ENCODE data around the gene ANKIB1. TPM values are rescaled to one million over a fixed set of nuclear protein-coding genes. Genes with fewer than 3 reads are reported as not detected.

Gene ANKIB1
- total and polyA plus RNA-seq, 11 donors: 9.0 to 67.9 (median 43.4) TPM

DNA sequence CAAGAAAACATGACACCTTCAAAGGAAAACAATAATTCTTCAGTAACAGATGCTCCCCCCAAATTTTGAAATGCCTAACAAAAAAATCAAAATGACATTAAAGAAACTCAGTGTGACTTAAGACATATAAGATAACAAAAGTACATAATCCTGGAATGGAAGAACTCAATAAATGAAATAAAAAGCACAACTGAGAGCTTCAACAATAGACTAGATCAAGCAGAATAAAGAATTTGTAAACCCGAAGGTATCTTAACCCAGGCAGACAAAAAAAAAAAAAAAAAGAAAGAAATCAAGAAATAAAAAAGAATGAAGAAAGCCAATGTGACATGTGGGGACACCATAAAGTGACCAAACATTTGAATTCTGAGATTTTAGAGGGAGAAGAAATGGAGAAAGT is 39.1 kb upstream of the ANKIB1 start:
- Histone ChIP-seq H3K27me3 (no peaks in the 10 kb centered on the region), H3K36me3 (peaks cover 0 to 98% (median 85%) of the 10 kb centered on the region in 9 donors), H3K27ac (no peak overlapping the region), H3K9me3 (peaks cover 0 to 19% (median 5%) of the 10 kb centered on the region in 12 donors), H3K4me1 (no peaks in the 10 kb centered on the region), H3K4me3 (no peak overlapping the region)
- no peak for DNase-seq
- TF ChIP-seq POLR2A (IDR thresholded peaks at IDR 0.05): no peak
- TF ChIP-seq, protein P1, sequence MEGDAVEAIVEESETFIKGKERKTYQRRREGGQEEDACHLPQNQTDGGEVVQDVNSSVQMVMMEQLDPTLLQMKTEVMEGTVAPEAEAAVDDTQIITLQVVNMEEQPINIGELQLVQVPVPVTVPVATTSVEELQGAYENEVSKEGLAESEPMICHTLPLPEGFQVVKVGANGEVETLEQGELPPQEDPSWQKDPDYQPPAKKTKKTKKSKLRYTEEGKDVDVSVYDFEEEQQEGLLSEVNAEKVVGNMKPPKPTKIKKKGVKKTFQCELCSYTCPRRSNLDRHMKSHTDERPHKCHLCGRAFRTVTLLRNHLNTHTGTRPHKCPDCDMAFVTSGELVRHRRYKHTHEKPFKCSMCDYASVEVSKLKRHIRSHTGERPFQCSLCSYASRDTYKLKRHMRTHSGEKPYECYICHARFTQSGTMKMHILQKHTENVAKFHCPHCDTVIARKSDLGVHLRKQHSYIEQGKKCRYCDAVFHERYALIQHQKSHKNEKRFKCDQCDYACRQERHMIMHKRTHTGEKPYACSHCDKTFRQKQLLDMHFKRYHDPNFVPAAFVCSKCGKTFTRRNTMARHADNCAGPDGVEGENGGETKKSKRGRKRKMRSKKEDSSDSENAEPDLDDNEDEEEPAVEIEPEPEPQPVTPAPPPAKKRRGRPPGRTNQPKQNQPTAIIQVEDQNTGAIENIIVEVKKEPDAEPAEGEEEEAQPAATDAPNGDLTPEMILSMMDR (IDR thresholded peaks at IDR 0.05): no peak
- intact Hi-C loops (cut with DNase I): no loop called here
- no peak for ATAC-seq
- WGBS, 4 donors: 96 to 100% (median 98%) methylated on average over 1 of the region's 1 CpG

DNA sequence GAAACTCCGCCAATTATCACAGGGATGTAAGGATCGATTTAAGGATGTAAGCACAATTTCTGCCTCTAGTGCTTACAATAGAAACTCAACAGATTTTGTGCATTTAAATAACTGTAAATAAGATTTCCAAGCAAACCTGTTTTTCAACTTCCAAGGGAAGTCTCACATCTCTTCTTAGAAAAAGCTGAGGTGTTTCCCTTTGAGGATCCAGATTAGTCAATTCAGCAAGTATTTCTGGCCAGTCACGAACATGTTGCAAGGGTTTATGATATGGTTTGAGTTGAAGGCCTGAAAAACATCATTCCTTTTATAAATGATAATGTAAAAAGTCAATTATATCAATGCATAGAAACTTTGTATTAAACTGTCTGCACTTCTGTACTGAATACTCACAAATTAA is 24.0 kb upstream of the ANKIB1 start:
- H3K9me3 ChIP-seq: no peaks in the 10 kb centered on the region
- H3K4me1 ChIP-seq: no peaks in the 10 kb centered on the region
- intact Hi-C loops (cut with DNase I): loop anchor here in 1 of 10 donors (10.0 kb wide), 1 partner anchor 117 kb away; no protein-coding TSS in a partner anchor
- 96 to 98% (median 97%) methylated on average over 3 of the region's 3 CpGs for WGBS, 4 donors
- H3K27me3 ChIP-seq: no peaks in the 10 kb centered on the region
- no peak overlapping the region for H3K27ac ChIP-seq
- TF ChIP-seq, protein P1 (IDR thresholded peaks at IDR 0.05): no peak
- no peak for TF ChIP-seq POLR2A (IDR thresholded peaks at IDR 0.05)
- DNase-seq (no peak), ATAC-seq (no peak)
- peaks cover 0 to 100% (median 95%) of the 10 kb centered on the region in 9 donors for H3K36me3 ChIP-seq
- H3K4me3 ChIP-seq: no peak overlapping the region

DNA sequence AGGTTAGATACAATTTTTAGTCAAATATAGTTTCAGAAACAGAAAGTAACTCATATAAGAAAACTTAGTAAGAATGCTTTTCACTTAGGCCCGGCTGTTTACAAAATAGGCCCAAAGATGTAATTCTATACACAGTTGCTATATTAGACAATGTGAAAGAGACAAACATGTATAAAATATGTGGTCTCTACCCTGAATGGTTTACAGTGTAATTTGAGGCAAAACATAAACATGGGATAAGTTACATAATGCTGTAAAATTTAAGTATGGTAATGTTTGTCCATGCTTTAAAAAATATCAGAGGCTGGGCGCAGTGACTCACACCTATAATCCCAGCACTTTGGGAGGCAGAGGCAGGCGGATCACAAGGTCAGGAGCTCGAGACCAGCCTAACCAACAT is 18.8 kb upstream of the ANKIB1 start:
- no peak for DNase-seq
- intact Hi-C loops (cut with DNase I): loop anchor here in 1 of 10 donors (10.0 kb wide), 1 partner anchor 122 kb away; no protein-coding TSS in a partner anchor
- Histone ChIP-seq H3K4me3 (no peak overlapping the region), H3K36me3 (peaks cover 0 to 99% (median 87%) of the 10 kb centered on the region in 9 donors), H3K27ac (no peak overlapping the region), H3K4me1 (no peaks in the 10 kb centered on the region), H3K27me3 (no peaks in the 10 kb centered on the region), H3K9me3 (peaks cover 0 to 6% (median 0%) of the 10 kb centered on the region in 12 donors)
- ATAC-seq: no peak
- TF ChIP-seq POLR2A (IDR thresholded peaks at IDR 0.05): no peak
- TF ChIP-seq, protein P1 (IDR thresholded peaks at IDR 0.05): no peak
- 94 to 95% (median 95%) methylated on average over 4 of the region's 4 CpGs for WGBS, 4 donors

DNA sequence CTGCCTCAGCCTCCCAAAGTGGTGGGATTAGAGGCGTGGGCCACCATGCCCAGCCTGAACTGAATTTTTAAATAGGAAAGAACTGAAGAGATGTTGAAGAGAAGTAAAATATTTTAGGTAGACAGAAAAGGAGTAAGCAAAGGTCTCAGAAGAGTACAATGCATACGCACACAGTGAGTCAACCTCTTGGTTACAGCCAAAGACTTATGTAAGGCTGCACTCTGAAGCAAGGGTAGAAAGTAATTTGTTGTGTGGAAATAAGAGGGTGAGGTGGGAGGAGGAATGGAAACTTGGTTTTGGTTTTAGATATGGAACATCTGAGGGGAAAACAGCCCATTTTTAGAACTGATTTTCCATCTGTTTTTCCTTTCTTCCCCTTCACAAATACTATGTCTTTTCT is 17.7 kb upstream of the ANKIB1 start:
- Histone ChIP-seq H3K27ac (no peak overlapping the region), H3K4me1 (no peaks in the 10 kb centered on the region), H3K4me3 (no peak overlapping the region), H3K9me3 (peaks cover 0 to 6% (median 0%) of the 10 kb centered on the region in 12 donors), H3K36me3 (peaks cover 0 to 99% (median 87%) of the 10 kb centered on the region in 9 donors), H3K27me3 (no peaks in the 10 kb centered on the region)
- intact Hi-C loops (cut with DNase I): loop anchor here in 1 of 10 donors (10.0 kb wide), 1 partner anchor 123 kb away; no protein-coding TSS in a partner anchor
- TF ChIP-seq, protein P1 (IDR thresholded peaks at IDR 0.05): no peak
- DNase-seq (no peak), ATAC-seq (no peak)
- WGBS, 4 donors: 93 to 100% (median 98%) methylated on average over 2 of the region's 2 CpGs

All from heart left ventricle (tissue), 16 donors.